Measurements from ENCODE around the gene ZNF143.

GRCh38 chr11:9507277-9507580 is 46.4 kb downstream of the ZNF143 start:
- TF ChIP-seq CTCF (conservative IDR thresholded peaks at IDR 0.05; ENCODE audit: low read depth, low read length) (no peak), EZH2 (IDR thresholded peaks at IDR 0.05; ENCODE audit: borderline replicate concordance, low read depth, low read length, poor library complexity, severe bottlenecking) (no peak)

All from A673 (cell line).